GM18498 (cell line): ENCODE measurements around the gene IL17RE.
"Not testable (repeated sequence)": the region's sequence is repeated elsewhere in the genome, so short reads cannot be mapped to it uniquely, and the experiment has no call there.

Source experiments
- ATAC-seq: cut with Tn5 transposase; IDR thresholded peaks from one replicate; pipeline ENCODE4 v1.9.1; 2021; ENCODE audit warnings: mild to moderate bottlenecking, moderate library complexity; ENCODE audit not compliant: unreplicated experiment

Gene IL17RE

DNA sequence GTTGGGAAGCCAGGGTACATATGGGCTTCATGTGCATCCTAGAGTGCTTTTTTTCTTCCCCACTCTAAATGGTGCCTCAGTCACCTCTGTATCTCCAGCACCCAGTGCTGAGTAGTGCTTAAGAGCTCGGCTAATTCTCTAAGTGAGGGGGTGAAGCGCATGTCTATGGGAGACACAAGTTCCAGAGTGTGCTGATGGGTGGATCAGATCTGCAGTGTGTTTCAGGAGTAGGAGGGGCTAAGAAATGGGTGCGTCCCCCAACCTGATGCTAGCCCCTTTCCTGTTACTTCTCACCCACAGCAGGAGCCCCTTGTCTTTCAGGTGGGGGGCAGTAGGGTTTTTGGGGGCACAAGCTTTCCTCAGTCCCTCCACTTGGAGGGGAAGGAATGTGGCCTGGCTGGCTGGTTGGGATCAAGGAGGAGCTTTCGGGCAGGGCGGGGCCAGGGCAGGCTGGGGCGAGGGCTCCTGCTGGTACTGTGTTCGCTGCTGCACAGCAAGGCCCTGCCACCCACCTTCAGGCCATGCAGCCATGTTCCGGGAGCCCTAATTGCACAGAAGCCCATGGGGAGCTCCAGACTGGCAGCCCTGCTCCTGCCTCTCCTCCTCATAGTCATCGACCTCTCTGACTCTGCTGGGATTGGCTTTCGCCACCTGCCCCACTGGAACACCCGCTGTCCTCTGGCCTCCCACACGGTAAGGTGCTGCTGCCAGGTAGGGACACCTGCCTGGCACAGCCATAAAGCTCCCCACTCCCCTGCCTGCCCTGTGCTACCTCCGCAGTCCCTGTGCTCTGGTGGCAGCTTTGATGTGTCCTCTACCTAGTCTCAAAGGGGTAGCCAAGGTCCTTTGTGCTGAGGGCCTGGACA, at the start of gene IL17RE:
Gene IL17RE, plus strand, starts transcription at position 477 of the 866 bp plus-strand sequence. Its CDS starts 85 bp downstream, at position 562.
- ATAC-seq, result no peak

DNA sequence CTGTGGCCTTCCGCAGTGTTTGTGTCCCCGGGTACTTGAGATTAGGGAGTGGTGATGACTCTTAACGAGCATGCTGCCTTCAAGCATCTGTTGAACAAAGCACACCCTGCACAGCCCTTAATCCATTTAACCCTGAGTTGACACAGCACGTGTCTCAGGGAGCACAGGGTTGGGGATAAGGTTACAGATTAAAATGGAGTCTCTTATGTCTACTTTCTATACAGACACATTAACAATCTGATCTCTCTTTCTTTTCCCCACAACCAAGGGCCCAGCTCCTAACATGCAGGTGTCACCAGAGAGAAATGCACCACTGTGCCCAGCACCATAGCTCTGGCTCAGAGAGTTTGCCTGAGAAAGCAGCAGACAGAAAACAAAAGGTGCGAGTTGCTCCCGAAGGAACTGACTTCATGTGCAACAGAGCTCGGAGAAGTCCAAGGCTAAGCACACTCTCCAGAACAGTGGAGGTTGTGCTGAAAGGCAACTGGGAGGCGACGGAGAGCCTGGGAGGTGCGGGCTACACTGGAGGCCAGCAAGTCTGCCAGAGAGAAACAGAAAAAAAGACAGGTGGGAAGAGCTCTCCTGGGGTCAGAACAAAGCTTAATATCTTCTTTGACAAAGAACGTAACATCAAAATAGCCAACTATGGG, 48.2 kb upstream of the IL17RE start:
- ATAC-seq, result not testable (repeated sequence)

DNA sequence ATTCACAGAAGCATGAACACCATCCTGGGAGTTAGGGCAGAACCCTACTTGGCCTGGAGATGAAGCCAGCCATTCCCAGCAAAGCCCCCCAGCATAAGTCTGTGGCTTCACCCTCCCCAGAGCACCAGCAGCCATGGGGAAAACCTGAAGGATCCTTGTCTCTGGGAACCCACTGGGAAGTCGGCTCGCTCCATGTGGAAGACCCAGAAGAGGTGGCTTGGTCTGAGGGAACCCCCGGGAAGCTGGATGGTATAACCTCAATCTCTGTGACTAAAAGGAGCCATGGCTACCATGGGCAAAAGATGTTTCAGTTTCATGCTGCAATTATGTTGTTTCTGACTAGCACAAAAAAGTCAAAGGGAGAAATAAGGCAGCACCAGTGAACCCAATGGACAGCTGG, 47.1 kb upstream of the IL17RE start:
- ATAC-seq, result no peak

DNA sequence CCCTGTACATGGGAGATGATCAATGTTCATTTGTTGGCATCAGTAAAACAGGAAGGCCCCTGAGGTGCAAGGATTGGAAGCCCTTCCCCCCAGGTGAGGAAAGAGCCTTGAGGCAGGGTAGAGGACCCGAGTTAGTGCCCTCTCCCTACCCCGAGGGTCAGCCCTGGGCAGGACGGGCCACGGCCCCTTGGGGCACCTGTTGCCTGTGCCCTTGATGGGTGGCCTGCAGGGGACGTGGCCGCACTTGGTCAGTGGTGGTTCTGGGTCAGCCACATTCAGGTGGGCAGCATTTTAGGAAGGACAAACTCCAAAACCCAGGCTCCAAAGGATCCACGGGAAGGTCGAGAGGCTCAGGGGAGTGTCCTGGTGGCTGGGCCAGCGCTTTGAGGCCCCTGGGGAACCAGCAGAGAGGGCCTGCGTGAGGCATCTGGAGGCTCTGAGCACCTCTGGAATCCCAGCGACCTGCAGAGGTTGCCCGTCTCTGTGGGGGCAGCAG, 43.1 kb upstream of the IL17RE start:
- ATAC-seq, result no peak

- ATAC-seq, result no peak
Observed at GRCh38 chr3:9861201-9861600, 41.4 kb upstream of the IL17RE start.

DNA sequence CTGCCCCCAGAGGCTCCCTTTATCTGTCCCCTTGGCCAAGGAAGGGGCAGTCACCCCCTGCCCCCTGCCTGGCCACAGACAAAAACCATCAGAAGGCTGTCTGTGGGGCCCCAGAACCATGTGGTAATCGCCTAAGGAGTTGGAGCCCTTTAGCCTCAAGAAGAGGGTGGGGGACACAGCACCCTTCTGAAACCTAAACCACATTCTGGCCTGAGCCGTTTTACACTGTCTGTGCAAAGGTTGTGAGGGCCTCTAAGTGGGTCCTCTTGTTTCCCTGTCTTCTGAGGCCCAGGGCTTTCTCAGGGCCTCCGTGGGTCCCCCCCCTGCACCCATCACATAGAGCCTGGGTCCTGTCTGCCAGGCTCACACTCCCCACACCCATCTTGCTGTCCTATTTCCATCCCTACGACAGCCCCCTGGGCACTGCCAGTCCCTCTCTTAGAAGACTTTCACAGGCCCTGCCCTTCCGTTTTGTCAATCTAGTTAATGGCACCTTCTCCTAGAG, 41.0 kb upstream of the IL17RE start:
- no peak for ATAC-seq

DNA sequence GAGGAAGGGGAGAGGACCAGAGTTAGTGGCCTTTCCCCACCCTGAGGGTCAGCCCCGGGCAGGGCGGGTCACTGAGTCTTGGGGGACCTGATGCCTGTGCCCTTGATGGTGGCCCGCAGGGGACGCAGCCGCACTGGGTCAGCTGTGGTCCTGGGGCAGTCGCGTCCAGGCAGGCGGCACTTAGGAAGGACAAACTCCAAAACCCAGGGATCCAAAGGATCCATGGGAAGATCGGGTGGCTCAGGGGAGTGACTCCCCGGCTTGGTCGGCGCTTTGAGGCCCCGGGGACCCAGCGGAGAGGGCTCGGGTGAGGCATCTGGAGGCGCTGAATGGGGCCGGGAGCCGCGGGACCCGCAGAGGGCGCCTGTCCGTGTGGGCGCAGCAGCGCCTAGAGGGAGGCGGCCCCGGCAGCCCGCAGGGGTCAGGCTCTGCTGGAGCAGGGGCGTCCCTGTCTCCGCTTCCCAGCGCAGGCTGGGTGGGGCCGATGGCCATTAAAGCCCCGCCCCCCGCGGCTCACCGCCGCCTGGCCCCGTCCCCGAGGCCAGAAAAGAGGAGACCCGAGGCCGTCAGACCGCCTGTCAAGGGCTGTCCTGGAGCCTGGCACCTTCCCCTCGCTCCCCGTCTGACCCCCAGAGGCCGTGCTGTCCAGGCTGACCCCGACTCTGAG, 40.1 kb upstream of the IL17RE start:
- no peak for ATAC-seq

- no peak for ATAC-seq
Observed at GRCh38 chr3:9863058-9863772, 39.4 kb upstream of the IL17RE start.

DNA sequence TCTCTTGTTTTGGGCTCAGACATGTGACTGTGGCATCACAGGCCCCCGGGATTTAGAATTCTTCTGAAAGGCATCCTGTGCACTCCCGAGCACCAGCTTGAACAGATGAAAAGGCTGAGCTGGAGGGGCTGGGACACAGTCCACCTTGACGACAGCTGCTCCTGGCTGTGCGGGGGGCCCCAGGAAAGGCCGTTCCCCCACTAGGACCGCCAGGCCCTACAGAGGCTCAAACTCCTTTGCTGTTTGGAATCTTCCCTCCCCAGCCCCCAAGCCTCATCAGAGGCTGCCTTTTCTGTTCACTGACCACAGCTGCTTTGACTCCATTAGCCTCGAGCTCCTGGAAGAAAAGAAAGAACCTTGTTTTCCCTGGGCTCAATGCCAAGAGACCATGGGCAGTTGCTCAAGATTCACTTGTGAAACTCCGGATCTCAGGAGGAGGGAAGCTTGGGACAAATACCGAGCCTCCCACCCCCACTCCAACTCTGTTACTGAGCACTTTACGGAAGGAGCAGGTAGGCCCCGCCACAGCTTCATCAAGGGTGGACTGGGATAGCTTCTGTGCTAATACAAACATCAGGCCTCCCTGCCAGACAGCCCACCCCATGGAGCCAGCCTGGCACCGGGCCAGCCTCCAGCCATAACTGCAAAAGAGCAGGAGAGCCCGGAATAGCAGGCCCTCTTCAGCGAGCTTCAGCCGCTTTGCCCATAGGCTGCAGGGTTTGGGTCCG, 38.3 kb upstream of the IL17RE start:
- no peak for ATAC-seq

GRCh38 chr3:9865125-9865637, 37.5 kb upstream of the IL17RE start:
- ATAC-seq, result not testable (repeated sequence)

- ATAC-seq, result no peak
Observed at GRCh38 chr3:9866639-9867038, 36.0 kb upstream of the IL17RE start.

DNA sequence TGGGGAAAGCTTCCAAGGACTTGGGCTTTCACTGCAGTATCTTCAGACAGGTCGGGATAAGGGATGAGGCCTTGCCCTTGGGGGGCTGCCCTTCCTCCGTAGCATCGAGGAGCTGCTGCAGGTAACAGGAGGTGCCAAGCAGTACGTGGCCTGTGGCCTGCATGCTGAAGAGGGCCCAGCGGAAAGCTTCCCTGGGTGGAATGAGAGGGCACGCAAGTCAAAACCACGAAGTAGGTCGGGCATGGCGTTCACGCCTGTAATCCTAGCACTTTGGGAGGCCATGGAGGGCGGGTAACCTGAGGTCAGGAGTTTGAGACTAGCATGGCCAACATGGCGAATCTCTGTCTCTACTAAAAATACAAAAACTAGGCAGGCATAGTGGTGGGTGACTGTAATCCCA, 35.5 kb upstream of the IL17RE start:
- ATAC-seq, result no peak

DNA sequence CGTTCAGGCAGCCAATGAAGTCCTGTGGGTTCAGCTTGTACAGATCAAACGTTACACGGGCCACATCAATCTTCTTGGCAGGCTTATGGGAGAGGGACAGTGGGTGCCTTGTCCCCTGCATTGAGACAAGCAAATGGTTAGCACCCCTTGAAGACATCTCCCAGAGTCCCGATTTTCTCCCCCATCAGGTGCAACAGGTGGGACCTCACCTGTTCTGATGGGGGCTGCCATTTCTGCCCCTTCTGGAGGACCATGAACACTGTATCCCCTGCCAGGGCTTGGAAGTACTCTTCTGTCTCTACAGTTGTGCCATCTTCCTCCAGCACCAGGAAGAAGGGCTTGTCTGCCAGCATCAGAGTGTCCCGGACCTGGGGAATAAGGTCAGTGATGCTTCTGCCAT, 32.7 kb upstream of the IL17RE start:
- ATAC-seq, result no peak

DNA sequence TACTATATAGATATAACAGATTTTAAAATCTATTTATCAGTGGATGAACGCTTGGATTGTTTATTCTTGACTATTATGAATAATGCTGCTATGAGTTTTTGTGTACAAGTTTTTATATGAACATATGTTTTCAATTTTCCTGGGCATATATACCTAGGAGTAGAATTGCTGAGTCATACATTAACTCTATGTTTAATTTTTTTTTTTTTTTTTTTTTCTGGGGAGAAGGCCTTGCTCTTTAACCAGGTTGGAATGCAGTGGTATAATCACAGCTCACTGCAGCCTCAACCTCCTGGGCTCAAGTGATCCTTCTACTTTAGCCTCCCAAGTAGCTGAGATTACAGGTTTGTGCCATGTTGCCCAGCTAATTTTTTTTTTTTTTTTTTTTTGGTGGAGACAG, 31.7 kb upstream of the IL17RE start:
- ATAC-seq, result no peak

DNA sequence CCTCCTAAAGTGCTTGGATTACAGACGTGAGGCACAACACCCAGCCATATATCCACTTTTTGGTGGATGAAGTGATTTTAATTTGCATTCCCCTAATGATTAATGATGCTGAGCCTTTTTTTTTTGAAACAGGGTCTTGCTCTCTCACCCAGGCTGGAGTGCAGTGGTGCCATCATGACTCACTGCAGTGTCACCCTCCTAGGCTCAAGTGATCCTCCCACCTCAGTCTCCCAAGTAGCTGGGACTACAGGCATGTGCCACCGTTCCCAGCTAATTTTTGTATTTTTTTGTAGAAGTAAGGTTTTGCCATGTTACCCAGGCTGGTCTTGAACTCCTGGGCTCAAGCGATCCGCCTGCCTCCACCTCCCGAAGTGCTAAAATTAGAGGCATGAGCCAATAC, 30.6 kb upstream of the IL17RE start:
- not testable (repeated sequence) for ATAC-seq

GRCh38 chr3:9875448-9875847, 27.2 kb upstream of the IL17RE start:
- ATAC-seq, result no peak

- ATAC-seq, result not testable (repeated sequence)
Observed at GRCh38 chr3:9876255-9876654, 26.4 kb upstream of the IL17RE start.

- ATAC-seq, result no peak
Observed at GRCh38 chr3:9876991-9877390, 25.7 kb upstream of the IL17RE start.

- no peak for ATAC-seq
Observed at GRCh38 chr3:9878700-9879099, 23.9 kb upstream of the IL17RE start.
